Astrocyte of the cerebellum (primary cell): ENCODE measurements around the gene C2CD4C.

ENCODE experiments used
- DNase-seq: peaks from one replicate; pipeline ENCODE4 v3.0.0-alpha.2; 2011; ENCODE audit warnings: low read depth
- H3K4me3 ChIP-seq: 2 replicates; pipeline ENCODE4 v1.5.1; 2011; ENCODE audit warnings: mild to moderate bottlenecking, low read depth, low read length, moderate library complexity
- CTCF ChIP-seq: IDR thresholded peaks from 2 replicates; pipeline ENCODE4 v1.5.1; 2012; ENCODE audit warnings: low read length, low read depth, moderate library complexity, mild to moderate bottlenecking; ENCODE audit errors: missing control alignments
- in situ Hi-C: cut with HindIII; loops from 2 replicates; pipeline ENCODE4 v1.10.0; 2017; ENCODE audit warnings: low sequenced_read_pairs

Gene C2CD4C

GRCh38 chr19:402786-403185 is 6.2 kb downstream of the C2CD4C start:
- in situ Hi-C loops: no loop called here
- no peak overlapping the region for H3K4me3 ChIP-seq

GRCh38 chr19:401866-402511 is 7.0 kb downstream of the C2CD4C start:
- H3K4me3 ChIP-seq: no peak overlapping the region
- in situ Hi-C loops: no loop called here
- TF ChIP-seq CTCF: no peak
- no peak for DNase-seq

More at GRCh38 chr19:402786-403185, 6.2 kb downstream of the C2CD4C start:
- DNase-seq: no peak
- TF ChIP-seq CTCF: no peak

GRCh38 chr19:400976-401865 is 7.7 kb downstream of the C2CD4C start:
- in situ Hi-C loops: no loop called here
- no peak for DNase-seq
- no peak overlapping the region for H3K4me3 ChIP-seq
- no peak for TF ChIP-seq CTCF

- in situ Hi-C loops: no loop called here
- no peak for TF ChIP-seq CTCF
- DNase-seq: no peak
Measured at GRCh38 chr19:399370-399769, 9.6 kb downstream of the C2CD4C start.

GRCh38 chr19:398719-399118 is 10.2 kb downstream of the C2CD4C start:
- H3K4me3 ChIP-seq: no peak overlapping the region
- TF ChIP-seq CTCF: no peak
- in situ Hi-C loops: no loop called here
- no peak for DNase-seq

More at GRCh38 chr19:399370-399769, 9.6 kb downstream of the C2CD4C start:
- H3K4me3 ChIP-seq: no peak overlapping the region

- TF ChIP-seq CTCF: no peak
- in situ Hi-C loops: no loop called here
- no peak for DNase-seq
- no peak overlapping the region for H3K4me3 ChIP-seq
Measured at GRCh38 chr19:397941-398706, 10.8 kb downstream of the C2CD4C start.
